ENCODE measurements around the gene BBS1.
"Not testable (repeated sequence)": the region's sequence is repeated elsewhere in the genome, so short reads cannot be mapped to it uniquely, and the experiment has no call there.

The BBS1 gene

DNA sequence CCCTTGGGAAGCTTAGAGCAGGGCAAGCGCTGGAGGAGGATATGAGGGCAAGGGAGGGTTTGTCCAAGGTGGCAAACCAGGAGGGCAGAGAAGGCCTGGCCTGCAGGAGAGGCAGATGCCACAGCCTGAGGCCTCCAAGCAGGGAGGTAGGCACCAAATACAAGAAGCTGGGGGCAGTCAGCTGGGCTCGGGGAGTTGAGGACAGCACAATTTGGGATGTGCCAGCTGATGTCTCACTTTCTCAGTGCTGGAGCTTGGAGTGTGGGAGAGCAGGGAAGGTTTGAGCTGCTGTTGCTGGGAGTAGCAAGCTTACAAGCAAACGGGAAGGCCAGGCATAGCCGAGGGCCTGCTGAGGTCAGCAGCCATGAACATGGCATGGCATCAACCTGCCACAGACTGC is 31.5 kb downstream of the BBS1 start:
- Histone ChIP-seq H3K27ac (ENCODE audit: low read depth, low read length) (no peak overlapping the region), H3K27me3 (ENCODE audit: control insufficient read depth in 1 of 2, insufficient read depth in 2 of 2, low read length in 2 of 2) (no peaks in the 10 kb centered on the region), H3K9ac (ENCODE audit: low read depth in 1 of 2, low read length in 2 of 2) (no peak overlapping the region), H3K4me1 (ENCODE audit: control insufficient read depth in 1 of 2, insufficient read depth in 2 of 2, low read length in 2 of 2) (peaks cover 0 to 16% of the 10 kb centered on the region in 2 donors), H3K36me3 (ENCODE audit: control insufficient read depth in 1 of 2, insufficient read depth in 2 of 2, low read length in 2 of 2) (peaks cover 0 to 26% of the 10 kb centered on the region in 2 donors), H3K4me3 (ENCODE audit: low read depth in 1 of 2, low read length in 2 of 2) (no peak overlapping the region), H3K9me3 (ENCODE audit: control insufficient read depth in 1 of 2, low read length in 2 of 2) (no peaks in the 10 kb centered on the region)

- Histone ChIP-seq H3K36me3 (ENCODE audit: control insufficient read depth in 1 of 2, insufficient read depth in 2 of 2, low read length in 2 of 2) (peaks cover 0 to 26% of the 10 kb centered on the region in 2 donors), H3K9ac (ENCODE audit: low read depth in 1 of 2, low read length in 2 of 2) (no peak overlapping the region), H3K27me3 (ENCODE audit: control insufficient read depth in 1 of 2, insufficient read depth in 2 of 2, low read length in 2 of 2) (no peaks in the 10 kb centered on the region), H3K9me3 (ENCODE audit: control insufficient read depth in 1 of 2, low read length in 2 of 2) (no peaks in the 10 kb centered on the region), H3K4me3 (ENCODE audit: low read depth in 1 of 2, low read length in 2 of 2) (no peak overlapping the region), H3K27ac (ENCODE audit: low read depth, low read length) (no peak overlapping the region), H3K4me1 (ENCODE audit: control insufficient read depth in 1 of 2, insufficient read depth in 2 of 2, low read length in 2 of 2) (peaks cover 0 to 16% of the 10 kb centered on the region in 2 donors)
Measured at GRCh38 chr11:66542362-66542761, 31.9 kb downstream of the BBS1 start.

GRCh38 chr11:66543263-66544107 is 33.0 kb downstream of the BBS1 start:
- H3K27me3 ChIP-seq (ENCODE audit: control insufficient read depth in 1 of 2, insufficient read depth in 2 of 2, low read length in 2 of 2) = no peaks in the 10 kb centered on the region
- H3K4me1 ChIP-seq (ENCODE audit: control insufficient read depth in 1 of 2, insufficient read depth in 2 of 2, low read length in 2 of 2) = peaks cover 0 to 16% of the 10 kb centered on the region in 2 donors
- no peak overlapping the region for H3K27ac ChIP-seq (ENCODE audit: low read depth, low read length)
- no peaks in the 10 kb centered on the region for H3K9me3 ChIP-seq (ENCODE audit: control insufficient read depth in 1 of 2, low read length in 2 of 2)
- no peak overlapping the region for H3K9ac ChIP-seq (ENCODE audit: low read depth in 1 of 2, low read length in 2 of 2)
- peaks cover 0 to 26% of the 10 kb centered on the region in 2 donors for H3K36me3 ChIP-seq (ENCODE audit: control insufficient read depth in 1 of 2, insufficient read depth in 2 of 2, low read length in 2 of 2)
- peak overlapping the region in 1 of 2 donors; percentile 8 for H3K4me3 ChIP-seq (ENCODE audit: low read depth in 1 of 2, low read length in 2 of 2)

DNA sequence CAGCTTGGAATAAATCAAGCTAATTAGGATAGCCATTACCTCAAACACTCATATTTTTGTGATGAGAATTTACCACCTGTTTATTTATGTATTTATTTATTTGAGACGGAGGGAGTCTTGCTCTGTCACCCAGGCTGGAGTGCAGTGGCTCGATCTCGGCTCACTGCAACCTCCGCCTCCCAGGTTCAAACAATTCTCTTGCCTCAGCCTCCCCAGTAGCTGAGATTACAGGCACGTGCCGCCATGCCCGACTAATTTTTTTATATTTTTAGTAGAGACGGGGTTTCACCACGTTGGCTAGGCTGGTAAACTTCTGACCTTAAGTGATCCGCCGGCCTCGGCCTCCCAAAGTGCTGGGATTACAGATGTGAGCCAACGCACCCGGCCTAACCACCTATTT is 34.5 kb downstream of the BBS1 start:
- H3K9me3 ChIP-seq (ENCODE audit: control insufficient read depth in 1 of 2, low read length in 2 of 2); H3K27ac ChIP-seq (ENCODE audit: low read depth, low read length); H3K27me3 ChIP-seq (ENCODE audit: control insufficient read depth in 1 of 2, insufficient read depth in 2 of 2, low read length in 2 of 2): not testable (repeated sequence)
- H3K4me1 ChIP-seq (ENCODE audit: control insufficient read depth in 1 of 2, insufficient read depth in 2 of 2, low read length in 2 of 2) = peaks cover 0 to 16% of the 10 kb centered on the region in 2 donors
- peak overlapping the region; percentile 78 to 79 for H3K4me3 ChIP-seq (ENCODE audit: low read depth in 1 of 2, low read length in 2 of 2)
- H3K36me3 ChIP-seq (ENCODE audit: control insufficient read depth in 1 of 2, insufficient read depth in 2 of 2, low read length in 2 of 2) = peaks cover 0 to 18% of the 10 kb centered on the region in 2 donors
- H3K9ac ChIP-seq (ENCODE audit: low read depth in 1 of 2, low read length in 2 of 2) = peak overlapping the region; percentile 69 to 86

DNA sequence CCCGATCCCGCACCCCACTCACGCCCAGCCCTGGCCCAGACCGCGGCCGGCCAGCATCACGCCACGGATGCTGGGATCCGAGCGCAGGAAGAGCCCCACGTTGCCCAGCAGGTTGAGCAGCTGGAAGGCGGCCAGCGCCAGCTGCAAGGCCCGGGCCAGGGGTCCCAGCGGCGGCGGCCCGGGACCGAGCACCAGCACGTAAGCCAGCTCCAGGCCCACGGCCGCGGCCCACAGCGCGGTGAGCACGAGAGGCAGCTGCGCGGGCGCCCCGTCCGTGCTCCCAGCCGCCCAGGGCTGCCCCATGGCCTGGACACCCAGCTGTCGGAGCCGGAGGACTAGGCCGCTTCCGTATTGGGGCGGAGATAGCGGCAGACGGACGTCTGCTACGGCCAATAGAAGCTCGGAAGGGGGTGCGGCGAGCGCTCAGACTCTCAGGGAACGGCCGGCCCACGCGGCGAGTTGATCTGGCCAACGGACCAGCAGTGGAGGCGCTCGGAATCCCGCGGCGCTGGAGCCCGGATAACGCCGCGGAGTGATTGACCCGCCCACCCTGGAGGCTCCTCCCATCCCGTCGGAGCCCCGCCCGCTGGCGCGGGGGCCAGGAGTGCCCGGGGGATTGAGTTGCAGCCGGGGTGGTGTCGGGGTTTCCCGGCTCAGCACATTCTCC is 35.4 kb downstream of the BBS1 start, which contains the start of gene ZDHHC24:
Gene ZDHHC24, minus strand, starts transcription at position 348 of the 667 bp plus-strand sequence. Its CDS starts 45 bp downstream, at position 303.
- no peaks in the 10 kb centered on the region for H3K27me3 ChIP-seq (ENCODE audit: control insufficient read depth in 1 of 2, insufficient read depth in 2 of 2, low read length in 2 of 2)
- peaks cover 0 to 16% of the 10 kb centered on the region in 2 donors for H3K4me1 ChIP-seq (ENCODE audit: control insufficient read depth in 1 of 2, insufficient read depth in 2 of 2, low read length in 2 of 2)
- H3K9me3 ChIP-seq (ENCODE audit: control insufficient read depth in 1 of 2, low read length in 2 of 2) = no peaks in the 10 kb centered on the region
- peak within 1 kb of the TSS; percentile 78 to 79 for H3K4me3 ChIP-seq (ENCODE audit: low read depth in 1 of 2, low read length in 2 of 2)
- H3K36me3 ChIP-seq (ENCODE audit: control insufficient read depth in 1 of 2, insufficient read depth in 2 of 2, low read length in 2 of 2) = peaks cover 0 to 15% of the 10 kb centered on the region in 2 donors
- H3K27ac ChIP-seq (ENCODE audit: low read depth, low read length) = no peak within 1 kb of the TSS
- peak within 1 kb of the TSS; percentile 69 to 86 for H3K9ac ChIP-seq (ENCODE audit: low read depth in 1 of 2, low read length in 2 of 2)

- Histone ChIP-seq H3K36me3 (ENCODE audit: control insufficient read depth in 1 of 2, insufficient read depth in 2 of 2, low read length in 2 of 2) (peaks cover 0 to 11% of the 10 kb centered on the region in 2 donors), H3K4me1 (ENCODE audit: control insufficient read depth in 1 of 2, insufficient read depth in 2 of 2, low read length in 2 of 2) (peaks cover 0 to 16% of the 10 kb centered on the region in 2 donors), H3K4me3 (ENCODE audit: low read depth in 1 of 2, low read length in 2 of 2) (peak within 1 kb of the TSS; percentile 78 to 79), H3K9ac (ENCODE audit: low read depth in 1 of 2, low read length in 2 of 2) (peak within 1 kb of the TSS; percentile 69 to 86), H3K27me3 (ENCODE audit: control insufficient read depth in 1 of 2, insufficient read depth in 2 of 2, low read length in 2 of 2) (no peaks in the 10 kb centered on the region), H3K9me3 (ENCODE audit: control insufficient read depth in 1 of 2, low read length in 2 of 2) (no peaks in the 10 kb centered on the region), H3K27ac (ENCODE audit: low read depth, low read length) (no peak within 1 kb of the TSS)
Measured at GRCh38 chr11:66546368-66546965, 36.0 kb downstream of the BBS1 start, which contains the start of gene ACTN3. ACTN3 (plus strand) TSS chr11:66546903; CDS start chr11:66546938, 35 bp downstream.

- Histone ChIP-seq H3K9ac (ENCODE audit: low read depth in 1 of 2, low read length in 2 of 2) (no peak overlapping the region), H3K36me3 (ENCODE audit: control insufficient read depth in 1 of 2, insufficient read depth in 2 of 2, low read length in 2 of 2) (peaks cover 0 to 4% of the 10 kb centered on the region in 2 donors), H3K4me1 (ENCODE audit: control insufficient read depth in 1 of 2, insufficient read depth in 2 of 2, low read length in 2 of 2) (peaks cover 0 to 16% of the 10 kb centered on the region in 2 donors), H3K9me3 (ENCODE audit: control insufficient read depth in 1 of 2, low read length in 2 of 2) (no peaks in the 10 kb centered on the region), H3K27ac (ENCODE audit: low read depth, low read length) (no peak overlapping the region), H3K4me3 (ENCODE audit: low read depth in 1 of 2, low read length in 2 of 2) (no peak overlapping the region), H3K27me3 (ENCODE audit: control insufficient read depth in 1 of 2, insufficient read depth in 2 of 2, low read length in 2 of 2) (no peaks in the 10 kb centered on the region)
Measured at GRCh38 chr11:66546966-66547661, 36.7 kb downstream of the BBS1 start.

DNA sequence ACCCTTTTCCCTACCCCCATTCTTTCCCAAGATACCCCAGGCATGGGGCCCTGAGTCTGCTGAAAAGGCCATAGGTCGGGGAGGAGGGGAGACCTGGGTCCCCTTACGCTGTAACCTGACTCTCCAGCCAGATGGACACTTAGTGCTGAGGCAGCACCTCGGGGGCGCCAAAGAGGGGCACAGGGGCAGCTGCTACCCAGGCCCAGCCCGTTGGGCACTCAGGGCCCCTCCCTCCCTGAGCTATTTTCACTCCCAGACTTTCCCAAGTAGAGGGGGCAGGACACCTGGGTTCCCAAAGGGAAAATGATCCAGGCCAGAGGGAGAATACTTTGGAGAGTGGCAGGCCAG is 37.2 kb downstream of the BBS1 start:
- Histone ChIP-seq H3K4me3 (ENCODE audit: low read depth in 1 of 2, low read length in 2 of 2) (no peak overlapping the region), H3K27ac (ENCODE audit: low read depth, low read length) (no peak overlapping the region), H3K4me1 (ENCODE audit: control insufficient read depth in 1 of 2, insufficient read depth in 2 of 2, low read length in 2 of 2) (peaks cover 0 to 16% of the 10 kb centered on the region in 2 donors), H3K9me3 (ENCODE audit: control insufficient read depth in 1 of 2, low read length in 2 of 2) (no peaks in the 10 kb centered on the region), H3K27me3 (ENCODE audit: control insufficient read depth in 1 of 2, insufficient read depth in 2 of 2, low read length in 2 of 2) (no peaks in the 10 kb centered on the region), H3K36me3 (ENCODE audit: control insufficient read depth in 1 of 2, insufficient read depth in 2 of 2, low read length in 2 of 2) (peaks cover 0 to under 1% of the 10 kb centered on the region in 2 donors), H3K9ac (ENCODE audit: low read depth in 1 of 2, low read length in 2 of 2) (no peak overlapping the region)

DNA sequence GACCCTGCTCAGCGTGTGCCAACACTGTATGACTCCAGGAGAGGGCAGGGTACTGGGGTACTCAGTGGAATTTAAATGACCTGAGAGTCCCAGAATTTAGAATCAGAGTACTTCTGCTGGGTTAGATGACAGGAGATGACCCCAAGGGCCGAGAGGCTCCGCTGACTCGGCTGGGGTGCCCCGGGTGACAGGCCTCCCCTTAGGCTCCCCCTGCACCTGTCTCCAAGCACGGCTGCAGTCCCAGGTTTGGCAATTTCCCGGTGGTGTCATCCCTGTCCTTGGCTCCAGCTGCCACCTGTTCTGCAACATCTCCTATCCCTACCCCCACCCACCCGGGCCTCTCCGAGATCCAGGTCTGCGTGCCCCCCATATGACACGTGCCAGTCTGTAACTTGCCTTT is 37.6 kb downstream of the BBS1 start:
- Histone ChIP-seq H3K9me3 (ENCODE audit: control insufficient read depth in 1 of 2, low read length in 2 of 2) (no peaks in the 10 kb centered on the region), H3K4me1 (ENCODE audit: control insufficient read depth in 1 of 2, insufficient read depth in 2 of 2, low read length in 2 of 2) (peaks cover 0 to 16% of the 10 kb centered on the region in 2 donors), H3K27me3 (ENCODE audit: control insufficient read depth in 1 of 2, insufficient read depth in 2 of 2, low read length in 2 of 2) (no peaks in the 10 kb centered on the region), H3K9ac (ENCODE audit: low read depth in 1 of 2, low read length in 2 of 2) (no peak overlapping the region), H3K27ac (ENCODE audit: low read depth, low read length) (no peak overlapping the region), H3K4me3 (ENCODE audit: low read depth in 1 of 2, low read length in 2 of 2) (no peak overlapping the region), H3K36me3 (ENCODE audit: control insufficient read depth in 1 of 2, insufficient read depth in 2 of 2, low read length in 2 of 2) (no peaks in the 10 kb centered on the region)

Measured in duodenal mucosa (tissue), 2 donors.